Stimulated activated naive CD8-positive, alpha-beta T cell treated with anti-CD3 and anti-CD28 coated beads, Interleukin-15, Interleukin-2, amounts not matched to agents 100 ng/mL and 50 ng/mL, for 24 hours (primary cell): ENCODE data around the gene ABCB9.
"Not testable (repeated sequence)": the region's sequence is repeated elsewhere in the genome, so short reads cannot be mapped to it uniquely, and the experiment has no call there.

Experiments used
- H3K27ac Mint-ChIP-seq: one replicate; pipeline ENCODE4 v1.8.0; 2021; ENCODE audit warnings: mild to moderate bottlenecking, mixed read lengths
- H3K27me3 Mint-ChIP-seq: one replicate; pipeline ENCODE4 v1.8.0; 2021; ENCODE audit warnings: mixed read lengths
- H3K36me3 Mint-ChIP-seq: one replicate; pipeline ENCODE4 v1.8.0; 2021; ENCODE audit warnings: low read depth, mixed read lengths
- H3K4me1 Mint-ChIP-seq: one replicate; pipeline ENCODE4 v1.8.0; 2021; ENCODE audit warnings: low read depth, mixed read lengths
- H3K4me3 Mint-ChIP-seq: one replicate; pipeline ENCODE4 v1.8.0; 2021; ENCODE audit warnings: mild to moderate bottlenecking, mixed read lengths
- H3K9me3 Mint-ChIP-seq: one replicate; pipeline ENCODE4 v1.8.0; 2021; ENCODE audit warnings: mixed read lengths

ABCB9 gene

DNA sequence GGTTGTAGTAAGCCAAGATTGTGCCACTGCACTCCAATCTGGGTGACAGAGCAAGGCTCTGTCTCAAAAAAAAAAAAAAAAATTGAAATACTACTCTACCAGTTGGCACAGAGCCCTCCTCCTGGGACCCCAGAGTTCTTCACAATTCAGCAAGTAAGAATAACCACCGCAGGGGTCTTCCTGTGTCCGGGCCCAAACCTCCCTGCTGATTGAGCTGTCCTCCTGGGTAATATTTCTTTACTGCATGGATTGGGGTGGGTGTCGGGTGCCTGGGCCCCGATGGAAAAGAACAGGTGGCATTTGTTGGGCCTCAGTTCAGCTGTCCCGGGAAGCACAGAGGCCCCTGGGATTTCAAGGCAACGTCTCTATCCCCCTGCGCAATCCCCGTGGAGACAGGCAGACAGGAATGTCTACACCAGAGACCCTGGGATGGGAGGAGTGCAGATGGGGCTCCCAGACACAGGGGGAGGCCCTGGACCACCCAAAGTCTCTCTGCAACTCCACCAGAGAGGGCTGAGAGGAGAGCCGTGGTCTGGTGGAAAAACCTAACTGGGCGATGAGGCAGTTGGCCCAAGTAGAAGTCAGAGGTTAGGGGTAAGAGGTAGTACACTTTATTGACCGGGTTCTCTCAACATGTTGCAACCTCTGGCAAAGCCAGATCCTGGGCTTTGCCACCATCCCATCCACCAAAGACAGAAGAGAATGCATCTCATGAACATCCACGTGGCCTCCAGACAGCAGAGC is 37.7 kb downstream of the ABCB9 start:
- Mint-ChIP-seq H3K9me3 (no peaks in the 10 kb centered on the region), H3K36me3 (no peaks in the 10 kb centered on the region), H3K27me3 (no peaks in the 10 kb centered on the region), H3K4me1 (peaks cover 11% of the 10 kb centered on the region), H3K27ac (no peak overlapping the region), H3K4me3 (no peak overlapping the region)

DNA sequence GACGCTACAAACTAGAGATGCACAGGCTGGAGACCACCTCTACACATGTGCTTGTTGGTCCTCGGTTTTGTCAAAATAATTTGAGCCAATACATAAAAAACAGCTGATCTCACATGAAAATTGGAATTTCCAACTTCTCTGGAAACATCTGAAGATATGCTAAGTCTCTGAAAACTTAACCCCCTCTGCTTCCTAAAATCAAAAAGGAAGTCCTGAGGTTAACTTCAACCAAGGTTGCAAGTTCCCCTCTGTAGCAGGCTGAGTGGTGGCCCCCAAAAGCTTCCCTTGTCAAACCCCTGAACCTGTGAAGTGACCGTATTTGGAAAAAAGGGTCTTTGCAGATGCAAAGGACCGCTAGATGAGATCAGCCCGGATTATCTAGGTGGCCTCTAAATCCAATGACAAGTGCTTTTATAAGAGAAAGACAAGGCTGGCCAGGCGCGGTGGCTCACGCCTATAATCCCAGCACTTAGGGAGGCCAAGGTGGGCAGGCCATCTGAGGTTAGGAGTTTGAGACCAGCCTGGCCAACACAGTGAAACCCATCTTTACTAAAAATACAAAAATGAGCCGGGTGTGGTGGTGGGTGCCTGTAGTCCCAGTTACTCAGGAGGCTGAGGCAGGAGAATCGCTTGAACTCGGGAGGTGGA is 38.4 kb downstream of the ABCB9 start:
- Mint-ChIP-seq H3K36me3 (no peaks in the 10 kb centered on the region), H3K4me1 (peaks cover 11% of the 10 kb centered on the region), H3K27ac (no peak overlapping the region), H3K9me3 (no peaks in the 10 kb centered on the region), H3K4me3 (no peak overlapping the region), H3K27me3 (no peaks in the 10 kb centered on the region)

DNA sequence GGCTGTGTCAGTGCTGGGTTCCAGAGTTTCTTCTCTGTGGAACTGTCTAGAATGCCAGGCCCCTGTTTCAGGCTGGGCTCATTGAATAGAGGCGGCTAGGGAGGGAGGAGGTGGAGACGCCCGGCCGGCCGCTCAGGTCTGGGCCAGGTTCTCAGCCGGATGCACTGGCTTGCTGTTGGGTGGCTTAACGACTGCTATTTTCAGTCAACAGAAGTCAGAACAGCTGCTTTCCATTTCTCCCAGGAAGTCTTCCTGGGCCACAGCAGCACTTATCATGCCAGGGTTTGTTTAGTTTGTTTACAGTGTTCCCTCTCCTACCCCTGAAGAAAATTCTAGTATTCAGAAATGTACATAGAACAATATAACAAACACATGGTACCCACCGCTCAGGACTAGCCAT is 44.3 kb downstream of the ABCB9 start:
- H3K9me3 Mint-ChIP-seq: no peaks in the 10 kb centered on the region
- no peak overlapping the region for H3K27ac Mint-ChIP-seq
- H3K36me3 Mint-ChIP-seq: no peaks in the 10 kb centered on the region
- H3K4me1 Mint-ChIP-seq: peaks cover 3% of the 10 kb centered on the region
- no peak overlapping the region for H3K4me3 Mint-ChIP-seq
- H3K27me3 Mint-ChIP-seq: no peaks in the 10 kb centered on the region

DNA sequence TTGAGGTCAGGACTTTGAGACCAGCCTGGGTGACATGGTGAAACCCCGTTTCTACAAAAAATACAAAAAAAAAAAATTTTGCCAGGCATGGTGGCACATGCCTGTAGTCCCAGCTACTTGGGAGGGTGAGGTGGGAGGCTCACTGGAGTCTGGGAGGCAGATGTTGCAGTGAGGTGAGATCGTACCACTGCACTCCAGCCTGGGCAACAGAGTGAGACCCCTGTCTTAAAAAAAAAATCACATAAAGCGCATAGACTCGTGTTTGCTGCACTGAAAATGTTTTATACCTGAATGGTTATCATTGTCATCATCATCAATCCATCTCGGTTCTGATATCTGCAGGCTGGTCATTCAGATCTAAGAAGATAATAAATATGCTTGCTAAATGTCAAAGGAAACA is 45.6 kb downstream of the ABCB9 start:
- no peaks in the 10 kb centered on the region for H3K9me3 Mint-ChIP-seq
- no peaks in the 10 kb centered on the region for H3K36me3 Mint-ChIP-seq
- peaks cover 5% of the 10 kb centered on the region for H3K4me1 Mint-ChIP-seq
- no peak overlapping the region for H3K4me3 Mint-ChIP-seq
- no peaks in the 10 kb centered on the region for H3K27me3 Mint-ChIP-seq
- H3K27ac Mint-ChIP-seq: no peak overlapping the region

DNA sequence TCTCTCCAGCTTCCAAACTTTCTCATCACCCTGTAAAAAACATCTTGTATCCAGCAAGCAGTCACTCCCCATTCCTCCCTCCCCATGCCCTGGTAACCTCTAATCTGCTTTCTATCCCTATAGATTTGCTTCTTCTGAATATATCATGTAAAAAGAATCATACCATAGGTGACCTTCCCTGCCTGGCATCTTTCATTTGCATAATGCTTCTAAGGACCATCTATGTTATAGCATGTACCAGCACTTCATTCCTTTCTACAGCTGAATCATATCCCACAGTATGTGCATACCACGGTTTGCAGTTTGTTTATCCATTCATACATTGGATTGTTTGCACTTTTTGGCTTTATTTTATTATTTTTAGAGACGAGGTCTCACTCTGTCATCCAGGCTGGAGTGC is 47.4 kb downstream of the ABCB9 start:
- Mint-ChIP-seq H3K4me3 (no peak overlapping the region), H3K36me3 (no peaks in the 10 kb centered on the region), H3K27me3 (no peaks in the 10 kb centered on the region), H3K27ac (no peak overlapping the region), H3K4me1 (peaks cover 5% of the 10 kb centered on the region), H3K9me3 (no peaks in the 10 kb centered on the region)

DNA sequence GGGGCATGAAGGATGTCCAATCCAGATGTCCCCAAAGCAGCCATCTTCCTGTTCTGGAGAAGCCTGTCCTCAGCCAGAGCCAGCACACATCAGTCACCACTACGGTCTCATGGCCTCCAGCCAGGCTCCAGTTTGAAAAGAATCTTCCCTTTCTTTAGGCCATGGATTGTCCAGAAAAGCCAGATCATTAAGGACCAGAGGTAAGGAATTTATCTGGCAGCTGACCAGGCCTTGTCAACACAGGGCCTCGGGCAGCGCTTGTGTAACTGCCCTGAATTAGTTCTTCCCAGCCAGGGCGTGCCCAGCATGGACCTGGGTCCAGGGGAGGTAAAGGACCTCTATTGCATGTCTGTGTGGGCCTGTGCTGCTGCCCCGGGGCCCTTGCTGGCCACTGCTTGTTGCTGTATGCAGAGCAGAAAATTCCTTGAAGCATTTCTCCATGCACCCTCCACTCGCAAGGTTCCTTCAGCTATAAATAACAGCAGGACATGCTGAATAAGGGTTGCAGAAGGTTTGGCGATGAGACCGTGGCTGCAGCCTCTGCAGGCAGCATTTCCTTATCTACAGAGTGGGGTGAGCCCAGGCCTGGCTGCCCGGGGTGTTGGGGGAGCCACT is 48.6 kb downstream of the ABCB9 start:
- Mint-ChIP-seq H3K4me1 (peaks cover 5% of the 10 kb centered on the region), H3K4me3 (no peak overlapping the region), H3K9me3 (no peaks in the 10 kb centered on the region), H3K27ac (no peak overlapping the region), H3K27me3 (no peaks in the 10 kb centered on the region), H3K36me3 (no peaks in the 10 kb centered on the region)

DNA sequence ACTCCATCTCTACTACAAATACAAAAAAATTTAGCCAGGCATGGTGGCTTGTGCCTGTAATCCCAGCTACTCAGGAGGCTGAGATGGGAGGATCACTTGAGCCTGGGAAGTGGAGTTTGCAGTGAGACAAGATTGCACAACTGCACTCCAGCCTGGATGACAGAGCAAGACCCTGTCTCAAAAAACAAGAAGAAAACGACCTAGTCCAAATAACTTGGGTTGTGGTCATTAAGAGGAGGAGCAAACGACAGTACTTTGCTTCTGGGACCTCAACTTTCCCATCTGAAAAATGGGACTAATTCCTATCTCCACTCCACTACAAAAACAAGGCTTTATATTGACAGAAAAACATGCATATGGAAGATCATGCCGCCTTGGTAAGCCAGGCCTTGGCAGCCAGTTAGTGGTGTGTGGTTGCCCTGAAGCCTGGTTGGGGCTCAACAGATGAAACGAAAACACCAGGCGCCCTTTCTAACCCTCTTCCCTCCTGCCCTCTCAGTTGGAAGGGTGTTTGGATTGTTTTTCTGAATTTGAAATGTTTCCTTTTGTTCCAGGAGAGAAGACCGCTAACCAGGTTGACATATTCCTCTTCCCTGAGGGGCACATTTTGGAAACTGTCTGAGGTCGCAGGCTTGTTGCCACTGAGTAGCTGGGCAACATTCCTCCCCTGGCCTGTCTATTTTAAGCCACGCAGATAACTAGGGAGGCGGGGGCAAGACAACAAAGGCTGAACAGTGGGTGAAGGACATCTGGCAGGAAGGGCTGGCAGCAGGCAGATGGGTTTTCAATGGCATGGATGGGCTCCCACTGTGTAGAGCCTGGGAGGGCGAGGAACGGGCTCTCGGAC is 56.6 kb downstream of the ABCB9 start:
- Mint-ChIP-seq H3K4me3 (no peak overlapping the region), H3K4me1 (no peaks in the 10 kb centered on the region), H3K36me3 (no peaks in the 10 kb centered on the region), H3K27ac (no peak overlapping the region), H3K27me3 (no peaks in the 10 kb centered on the region), H3K9me3 (no peaks in the 10 kb centered on the region)

DNA sequence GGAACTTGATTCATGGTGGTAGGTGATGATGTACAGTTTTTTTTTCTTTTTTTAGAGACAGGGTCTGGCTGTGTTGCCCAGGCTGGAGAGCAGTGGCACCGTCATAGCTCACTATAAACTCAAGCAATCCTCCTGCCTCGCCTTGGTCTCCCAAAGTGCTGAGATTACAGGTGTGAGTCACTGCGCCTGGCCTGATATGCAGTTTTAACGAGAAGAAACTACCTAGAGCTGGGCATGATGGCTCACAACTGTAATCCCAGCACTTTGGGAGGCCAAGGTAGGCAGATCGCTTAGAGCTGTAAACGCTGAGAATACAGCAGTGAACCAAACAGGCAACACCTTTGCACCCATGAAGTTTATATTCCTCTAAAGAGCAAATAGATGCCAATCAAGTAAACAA is 57.3 kb downstream of the ABCB9 start:
- Mint-ChIP-seq H3K9me3 (no peaks in the 10 kb centered on the region), H3K27ac (no peak overlapping the region), H3K4me1 (no peaks in the 10 kb centered on the region), H3K36me3 (no peaks in the 10 kb centered on the region), H3K4me3 (no peak overlapping the region), H3K27me3 (no peaks in the 10 kb centered on the region)

DNA sequence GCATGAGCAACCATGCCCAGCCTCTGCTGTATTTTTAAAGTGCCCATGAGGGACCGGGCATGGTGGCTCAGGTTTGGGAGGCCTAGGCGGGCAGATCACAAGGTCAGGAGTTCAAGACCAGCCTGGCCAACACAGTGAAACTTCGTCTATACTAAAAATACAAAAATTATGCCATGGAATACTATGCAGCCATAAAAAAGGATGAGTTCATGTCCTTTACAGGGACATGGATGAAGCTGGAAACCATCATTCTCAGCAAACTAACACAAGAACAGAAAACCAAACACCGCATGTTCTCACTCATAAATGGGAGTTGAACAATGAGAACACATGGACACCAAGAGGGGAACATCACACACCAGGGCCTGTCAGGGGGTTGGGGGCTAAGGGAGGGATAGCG is 61.0 kb downstream of the ABCB9 start:
- not testable (repeated sequence) for H3K27me3 Mint-ChIP-seq
- H3K27ac Mint-ChIP-seq: peak overlapping the region; percentile 36

DNA sequence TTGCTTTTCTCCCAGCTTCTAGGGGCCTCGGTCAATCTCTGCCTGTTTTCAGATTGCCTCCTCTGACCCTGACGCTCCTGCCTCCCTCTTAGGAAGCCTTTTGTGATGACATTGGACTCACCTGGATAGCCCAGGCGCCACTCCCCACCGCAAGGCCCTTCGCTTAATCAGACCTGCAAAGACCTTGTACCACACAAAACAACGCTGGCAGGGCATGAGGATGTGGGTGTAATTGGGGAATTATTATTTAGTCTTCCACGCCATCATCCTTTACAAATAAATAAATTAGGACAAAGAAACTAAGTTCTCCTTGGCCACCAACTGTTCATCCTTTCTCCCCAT is 62.6 kb downstream of the ABCB9 start:
- H3K4me1 Mint-ChIP-seq: peaks cover 31% of the 10 kb centered on the region
- H3K4me3 Mint-ChIP-seq: no peak overlapping the region
- no peaks in the 10 kb centered on the region for H3K36me3 Mint-ChIP-seq
- no peaks in the 10 kb centered on the region for H3K9me3 Mint-ChIP-seq
- no peak overlapping the region for H3K27ac Mint-ChIP-seq
- no peaks in the 10 kb centered on the region for H3K27me3 Mint-ChIP-seq

More for the DNA sequence above, 61.0 kb downstream of the ABCB9 start:
- H3K4me3 Mint-ChIP-seq, H3K9me3 Mint-ChIP-seq, H3K36me3 Mint-ChIP-seq: not testable (repeated sequence)
- peaks cover 15% of the 10 kb centered on the region for H3K4me1 Mint-ChIP-seq

DNA sequence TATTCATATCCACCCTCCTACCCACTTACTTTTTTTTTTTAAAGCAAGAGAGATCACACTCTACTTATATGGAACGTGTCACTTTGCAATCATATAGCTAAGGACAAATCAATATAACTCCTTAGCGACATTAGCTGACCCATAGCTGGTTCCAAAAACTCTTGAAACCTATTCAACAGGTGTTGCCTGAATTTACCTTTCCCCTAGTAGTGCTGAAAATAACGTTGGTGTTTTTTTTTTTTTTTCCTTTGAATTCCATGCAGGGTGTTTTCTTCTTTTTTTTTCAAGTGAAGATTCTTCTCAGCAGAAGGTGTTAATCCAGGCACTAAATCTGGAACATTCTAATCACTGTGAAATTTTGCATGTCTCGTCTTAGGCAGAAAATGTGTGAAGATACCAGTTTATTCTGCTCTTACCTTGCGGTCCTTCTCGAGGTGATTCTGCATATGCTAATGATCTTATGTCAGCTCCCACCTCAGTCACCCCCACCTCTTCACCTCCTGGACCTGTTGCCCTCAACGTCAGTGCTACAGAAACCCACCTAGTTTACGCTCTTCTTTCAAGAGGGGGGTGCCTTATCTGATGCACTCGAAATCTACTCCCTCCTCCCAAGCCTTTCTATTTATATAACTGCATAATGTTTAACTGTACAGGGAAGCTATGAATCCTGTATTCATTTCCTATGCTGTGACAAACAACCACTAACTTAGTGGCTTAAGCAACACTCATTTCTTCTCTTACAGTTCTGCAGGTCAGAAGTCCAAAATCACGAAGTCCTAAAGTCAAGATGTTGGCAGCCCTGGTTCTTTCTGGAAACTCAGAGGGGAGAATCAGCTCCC is 63.2 kb downstream of the ABCB9 start:
- no peaks in the 10 kb centered on the region for H3K27me3 Mint-ChIP-seq
- no peaks in the 10 kb centered on the region for H3K9me3 Mint-ChIP-seq
- H3K27ac Mint-ChIP-seq: no peak overlapping the region
- no peaks in the 10 kb centered on the region for H3K36me3 Mint-ChIP-seq
- H3K4me3 Mint-ChIP-seq: no peak overlapping the region
- H3K4me1 Mint-ChIP-seq: peaks cover 37% of the 10 kb centered on the region

DNA sequence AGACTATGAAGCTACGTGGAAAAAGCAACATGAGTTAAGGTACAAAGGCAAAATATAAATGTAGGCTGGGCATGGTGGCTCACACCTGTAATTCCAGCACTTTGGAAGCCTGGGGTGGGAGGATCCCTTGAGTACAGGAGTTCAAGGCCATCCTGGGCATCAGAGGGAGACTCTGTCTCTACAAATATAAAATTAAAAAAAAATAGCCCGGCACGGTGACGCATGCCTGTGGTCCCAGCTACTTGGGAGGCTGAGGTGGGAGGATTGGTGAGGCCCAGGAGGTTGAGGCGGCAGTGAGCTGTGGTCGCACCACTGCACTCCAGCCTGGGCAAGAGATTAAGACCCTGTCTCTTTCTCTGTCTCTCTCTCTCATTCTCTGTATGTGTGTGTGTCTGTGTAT is 66.4 kb downstream of the ABCB9 start:
- Mint-ChIP-seq H3K36me3 (no peaks in the 10 kb centered on the region), H3K27ac (peak overlapping the region; percentile 21), H3K4me1 (peaks cover 64% of the 10 kb centered on the region), H3K4me3 (no peak overlapping the region), H3K27me3 (no peaks in the 10 kb centered on the region), H3K9me3 (no peaks in the 10 kb centered on the region)

DNA sequence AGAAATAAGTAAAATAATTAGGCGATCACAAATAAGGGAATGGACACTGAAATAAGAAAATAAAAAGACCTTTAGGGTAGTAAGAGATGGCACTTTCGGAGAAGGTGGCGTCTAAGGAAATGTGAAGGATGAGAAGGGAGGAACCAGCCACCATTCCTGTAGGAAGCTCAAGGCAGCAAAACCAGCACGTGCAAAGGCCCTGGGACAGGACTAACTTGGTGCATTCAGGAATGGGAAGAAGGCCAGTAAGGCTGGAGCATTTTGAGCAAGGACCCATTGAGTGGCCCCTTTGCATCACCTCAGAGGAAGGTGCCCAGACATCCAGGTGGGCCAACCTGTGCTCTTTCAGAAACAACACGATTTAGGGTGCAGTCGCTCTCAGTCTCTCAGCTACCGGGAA is 69.6 kb downstream of the ABCB9 start:
- Mint-ChIP-seq H3K36me3 (peaks cover 14% of the 10 kb centered on the region), H3K4me1 (peaks cover 95% of the 10 kb centered on the region), H3K27ac (peak overlapping the region; percentile 95), H3K4me3 (peak overlapping the region; percentile 90), H3K9me3 (no peaks in the 10 kb centered on the region), H3K27me3 (no peaks in the 10 kb centered on the region)
